ENCODE results near the gene FKRP.
A peak's percentile ranks its signal among the peaks of the same experiment; 100 is the strongest.

FKRP gene

DNA sequence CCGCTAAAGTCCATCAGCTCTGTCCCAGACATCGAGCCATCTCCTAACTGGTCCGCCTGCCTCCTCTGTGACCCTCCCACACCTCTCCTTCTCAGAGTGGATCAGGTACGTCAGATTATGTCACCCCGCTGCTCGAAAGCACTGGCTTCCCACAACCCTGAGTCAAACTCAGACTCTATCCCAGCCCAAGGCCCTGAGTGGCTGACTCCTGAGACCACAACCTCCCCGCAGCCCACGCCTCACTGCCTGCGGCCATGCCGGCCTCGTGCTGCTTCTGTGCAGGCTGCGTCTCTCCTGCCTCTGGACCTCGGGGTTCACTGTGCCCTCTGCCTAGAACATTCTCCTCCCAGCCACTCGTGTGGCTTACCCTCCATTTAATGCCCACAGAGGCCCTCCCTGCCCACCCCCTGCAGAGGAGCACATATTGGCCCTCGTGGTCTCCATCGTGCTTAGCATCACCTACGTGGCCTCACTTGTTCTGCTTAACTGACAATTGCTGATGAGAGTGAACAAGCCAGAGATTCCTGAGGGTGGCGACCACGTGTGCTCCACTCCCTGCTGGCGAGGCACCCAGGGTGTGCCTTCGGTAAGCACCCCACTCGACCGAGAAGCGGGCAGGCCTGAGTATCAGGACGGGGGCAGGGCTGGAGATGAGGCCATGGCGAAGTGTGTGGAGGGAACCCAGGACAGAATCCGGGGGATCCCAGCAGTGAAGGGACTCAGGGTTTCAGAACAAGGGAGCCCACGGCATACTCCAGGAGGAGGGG lies 13.5 kb upstream of the FKRP start:
- no peak for DNase-seq

DNA sequence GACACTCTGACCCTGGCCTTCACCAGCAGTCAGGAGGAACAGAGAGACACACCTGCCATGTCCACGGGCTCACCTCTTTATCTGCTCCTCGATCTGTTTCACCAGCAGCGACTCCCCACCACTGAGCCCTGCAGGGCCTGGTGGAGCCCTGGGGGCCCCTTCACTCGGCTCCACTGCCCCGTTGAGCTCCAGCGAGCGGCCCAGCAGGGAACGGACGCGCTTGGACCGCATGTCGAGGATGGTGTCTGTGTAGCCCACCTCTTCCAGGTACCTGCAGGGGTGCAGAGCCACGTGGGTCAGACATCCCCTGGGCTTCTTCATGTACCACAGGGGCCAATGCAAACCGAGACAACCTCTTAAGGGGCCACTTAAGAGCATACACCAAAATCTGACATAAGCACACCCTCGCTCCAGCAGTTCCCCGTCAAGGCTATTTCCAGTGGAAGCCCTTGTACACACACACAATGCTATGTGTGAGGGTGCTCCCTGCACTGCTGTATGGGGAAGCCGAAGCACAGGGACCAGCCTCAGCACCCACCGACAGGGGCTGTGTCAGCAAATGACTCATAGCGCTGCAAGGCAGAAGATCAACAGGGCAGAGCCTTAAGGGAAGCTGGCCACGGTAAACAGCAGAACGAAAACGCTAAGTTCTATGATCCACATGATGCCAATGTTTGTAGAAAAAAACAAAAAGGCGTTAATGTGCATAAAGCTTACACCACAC lies 12.7 kb upstream of the FKRP start:
- no peak for DNase-seq

DNA sequence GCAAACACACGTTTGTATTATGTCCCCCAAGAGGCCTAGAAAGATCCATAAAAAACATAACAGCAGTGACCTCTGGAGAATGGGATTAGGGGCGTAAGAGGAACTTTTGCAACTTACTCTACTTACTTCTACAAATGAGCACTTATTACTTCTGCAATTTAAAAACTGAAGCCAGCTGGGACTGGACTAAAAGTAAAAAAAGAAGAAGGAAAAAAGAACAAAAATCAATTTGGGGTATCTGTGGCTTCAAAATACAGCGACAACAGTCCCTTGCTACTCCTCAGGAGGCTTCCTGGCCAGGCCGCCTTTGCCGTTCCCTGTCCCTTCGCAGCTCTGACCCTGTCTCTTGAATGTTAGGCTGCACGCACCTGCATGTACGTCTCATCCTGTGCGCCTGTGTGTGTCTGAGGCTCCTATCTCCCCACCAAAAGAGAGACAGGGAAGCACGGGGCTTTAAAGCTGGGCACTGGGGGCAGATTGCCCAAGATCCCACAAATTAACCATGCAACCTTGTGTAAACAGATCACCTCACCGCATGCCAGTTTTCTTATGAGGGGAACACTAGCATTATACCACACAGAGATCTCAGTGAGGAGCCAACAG lies 12.1 kb upstream of the FKRP start:
- DNase-seq, result no peak

DNA sequence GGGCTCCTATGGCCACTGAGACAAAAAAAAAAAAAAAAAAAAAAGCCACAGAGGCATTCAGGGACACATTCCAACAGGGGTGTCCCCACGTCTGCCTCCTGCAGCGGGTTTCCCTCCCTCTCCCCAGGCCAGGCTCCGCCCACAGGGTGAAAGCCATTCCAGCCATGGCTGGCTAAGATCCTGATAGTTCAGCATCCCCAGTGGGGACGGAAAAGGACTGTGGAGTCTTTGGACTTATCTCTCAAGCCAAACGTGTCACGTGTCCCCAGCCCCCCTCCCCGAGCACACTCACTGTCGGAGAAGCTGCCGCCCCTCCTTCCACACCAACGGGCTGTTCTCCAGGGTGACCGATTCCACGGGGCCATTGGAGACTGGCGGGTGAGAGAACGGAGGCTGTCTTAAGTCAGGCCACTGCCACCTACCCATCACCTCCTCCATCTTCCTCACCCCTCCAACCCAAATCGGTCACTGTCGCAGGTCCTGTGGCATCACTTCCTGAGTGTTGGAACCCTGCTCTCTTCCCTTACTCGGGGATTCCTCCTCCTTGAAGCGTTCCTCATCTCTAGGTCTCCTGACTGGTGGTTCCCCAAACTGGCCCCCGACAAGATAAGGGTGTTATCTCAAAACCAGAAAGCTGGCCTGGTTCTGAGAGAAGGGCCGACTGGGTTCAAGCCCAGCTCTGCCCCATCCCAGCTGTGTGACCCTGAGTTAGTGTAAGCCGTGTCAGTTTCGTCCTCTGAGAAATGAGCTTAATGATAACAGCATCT lies 9.1 kb upstream of the FKRP start:
- DNase-seq, result no peak

DNA sequence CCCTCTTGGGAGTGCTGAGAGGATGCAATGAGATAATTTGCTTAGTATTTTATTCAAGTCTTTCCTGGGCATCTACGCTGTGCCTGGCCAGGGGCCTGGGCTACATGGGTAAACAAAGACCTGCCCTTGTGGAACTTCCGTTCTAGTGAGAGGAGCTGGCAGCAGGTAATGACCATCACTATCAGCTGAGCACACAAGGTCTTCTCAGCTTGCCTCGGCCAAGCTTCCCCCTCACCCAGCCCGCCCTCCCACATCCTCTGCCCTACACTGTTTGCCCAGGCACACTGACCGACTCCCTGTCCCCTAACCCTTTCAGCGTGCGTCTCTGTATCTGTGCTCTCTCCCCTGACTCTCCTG lies 8.6 kb upstream of the FKRP start:
- DNase-seq, result no peak

DNA sequence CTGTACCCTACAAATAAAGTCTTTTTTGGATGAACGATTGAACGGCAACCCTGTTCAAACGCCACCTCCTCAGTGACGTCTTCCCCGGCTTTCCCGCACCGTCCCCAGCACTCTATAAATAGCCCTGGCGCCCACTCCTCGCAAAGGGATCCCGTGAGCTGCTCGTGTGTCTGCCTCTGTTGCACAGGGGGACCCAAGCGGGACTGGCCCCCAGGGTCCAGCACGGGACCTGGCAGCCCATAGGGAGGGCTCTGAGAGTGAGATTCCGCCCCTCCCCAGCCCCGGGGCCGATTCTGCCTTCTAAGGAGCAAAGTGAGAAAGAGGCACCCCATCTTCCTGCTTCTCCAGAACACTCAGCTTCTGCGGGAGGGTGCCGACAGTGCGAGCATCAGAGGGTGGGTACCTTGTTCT lies 8.1 kb upstream of the FKRP start:
- DNase-seq, result no peak

DNA sequence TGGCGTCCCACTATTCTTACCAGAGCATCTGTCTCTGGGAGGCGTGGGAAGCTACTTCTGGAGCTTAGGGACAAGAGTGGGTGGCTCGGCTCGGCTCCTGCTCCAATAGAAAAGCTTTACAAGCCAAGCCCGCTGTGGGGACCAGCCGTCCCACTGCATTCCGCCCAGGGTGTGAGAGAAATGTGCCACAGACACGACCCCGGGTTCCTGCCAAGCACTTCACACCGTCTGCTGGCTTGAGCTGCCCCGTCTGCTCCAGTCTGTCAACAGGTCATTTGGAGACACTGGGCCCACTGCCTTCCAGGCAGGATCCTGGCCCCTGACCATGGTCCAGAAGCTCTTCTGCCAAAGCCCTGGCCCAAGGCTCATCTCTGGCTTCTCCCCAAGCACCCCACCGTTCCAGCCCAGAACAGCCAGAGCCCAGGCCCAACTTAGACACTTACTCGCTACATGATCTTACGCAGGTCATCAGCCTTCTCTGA lies 6.5 kb upstream of the FKRP start:
- DNase-seq, result no peak

DNA sequence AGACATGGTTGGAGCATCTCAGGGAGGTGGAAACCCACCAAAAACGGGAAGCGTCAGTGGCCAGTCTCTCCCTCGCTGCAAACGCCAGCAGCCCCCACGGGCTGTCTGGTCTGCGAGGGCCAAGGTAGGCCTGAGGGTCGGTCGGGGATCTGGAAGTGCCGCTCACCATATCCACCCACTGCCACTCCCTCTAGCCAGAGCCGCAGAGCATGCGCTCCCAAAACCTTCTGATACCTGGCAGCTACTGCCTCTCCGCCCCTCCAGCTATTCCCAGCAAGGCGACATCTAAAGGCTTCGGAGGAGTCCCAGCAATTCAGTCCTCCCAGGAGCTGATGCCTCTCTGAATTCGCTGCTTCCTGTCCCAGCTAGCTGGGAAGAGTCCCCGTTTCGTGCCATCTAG lies 4.4 kb upstream of the FKRP start:
- no peak for DNase-seq

DNA sequence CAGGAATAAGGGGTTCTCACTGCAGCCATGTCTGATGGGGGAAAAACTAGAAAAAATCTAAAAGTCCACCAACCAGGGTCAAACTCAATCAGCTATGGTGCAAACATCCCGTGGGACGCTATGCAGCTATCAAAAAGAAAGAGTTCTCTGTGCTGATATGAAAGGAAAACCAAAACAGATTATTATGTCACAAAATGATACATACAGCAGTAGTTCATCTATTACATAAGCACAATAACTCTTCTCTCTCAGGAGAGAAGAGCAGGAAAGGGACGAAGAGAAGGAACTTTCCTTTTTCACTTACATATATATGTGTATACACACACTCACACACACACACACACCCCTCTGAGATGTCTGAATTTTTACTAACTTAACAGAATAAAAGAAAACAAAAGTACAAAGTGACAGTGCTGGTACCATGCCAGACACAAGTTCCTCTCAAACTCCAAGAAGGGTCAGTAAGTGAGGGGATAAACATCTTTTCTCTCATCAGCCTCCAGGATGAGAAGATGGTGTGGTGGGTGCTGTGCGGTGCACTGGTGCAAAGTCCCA lies 2.9 kb upstream of the FKRP start:
- no peak for DNase-seq

DNA sequence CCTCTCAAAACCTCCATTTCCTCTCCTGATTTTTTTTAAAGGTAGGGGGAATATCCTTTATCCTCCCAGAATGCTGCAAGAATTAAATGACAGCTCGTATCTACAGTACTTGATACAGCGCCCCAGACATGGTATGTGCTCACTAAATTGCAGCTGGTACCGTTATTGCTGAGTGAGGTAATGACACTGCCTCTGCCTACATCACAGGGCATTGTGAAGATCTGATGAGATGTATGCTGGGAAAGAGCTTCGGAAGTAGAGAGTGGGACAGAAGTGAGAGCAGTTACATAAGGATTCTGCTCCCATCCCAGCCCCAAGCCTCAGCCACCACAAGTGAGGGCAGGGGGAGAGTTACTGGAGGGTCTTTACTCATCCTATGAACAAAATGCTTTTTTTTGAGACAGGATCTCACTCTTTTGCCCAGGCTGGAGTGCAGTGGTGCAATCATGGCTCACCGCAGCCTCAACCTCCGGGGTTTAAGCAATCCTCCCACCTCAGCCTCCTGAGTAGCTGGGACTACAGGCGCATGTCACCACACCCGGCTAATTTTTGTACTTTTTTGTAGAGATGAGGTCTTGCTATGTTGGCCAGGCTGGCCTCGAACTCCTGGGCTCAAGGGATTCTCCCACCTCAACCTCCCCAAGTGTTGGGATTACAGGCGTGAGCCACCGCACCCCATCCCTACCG lies 1.7 kb upstream of the FKRP start:
- DNase-seq, result no peak

DNA sequence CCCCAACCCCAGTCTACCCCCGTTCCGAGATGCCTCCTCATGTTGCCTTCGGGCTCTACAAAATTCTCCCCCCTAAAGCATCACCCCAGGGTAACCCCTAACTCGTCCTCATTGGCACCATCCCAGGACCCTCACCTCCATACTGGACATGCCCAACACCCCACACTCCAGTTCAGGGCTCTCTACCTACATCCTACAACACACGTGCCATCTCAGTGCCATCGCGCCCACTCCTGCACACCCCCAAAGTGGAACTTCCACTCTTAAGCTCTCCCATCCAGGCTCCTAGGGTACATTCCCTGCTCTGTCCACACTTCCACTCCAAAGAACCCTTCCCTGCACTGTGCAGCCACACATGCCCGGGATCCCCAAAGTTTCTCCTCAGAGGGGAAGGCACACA lies 827 bp upstream of the FKRP start:
- DNase-seq, result no peak

DNA sequence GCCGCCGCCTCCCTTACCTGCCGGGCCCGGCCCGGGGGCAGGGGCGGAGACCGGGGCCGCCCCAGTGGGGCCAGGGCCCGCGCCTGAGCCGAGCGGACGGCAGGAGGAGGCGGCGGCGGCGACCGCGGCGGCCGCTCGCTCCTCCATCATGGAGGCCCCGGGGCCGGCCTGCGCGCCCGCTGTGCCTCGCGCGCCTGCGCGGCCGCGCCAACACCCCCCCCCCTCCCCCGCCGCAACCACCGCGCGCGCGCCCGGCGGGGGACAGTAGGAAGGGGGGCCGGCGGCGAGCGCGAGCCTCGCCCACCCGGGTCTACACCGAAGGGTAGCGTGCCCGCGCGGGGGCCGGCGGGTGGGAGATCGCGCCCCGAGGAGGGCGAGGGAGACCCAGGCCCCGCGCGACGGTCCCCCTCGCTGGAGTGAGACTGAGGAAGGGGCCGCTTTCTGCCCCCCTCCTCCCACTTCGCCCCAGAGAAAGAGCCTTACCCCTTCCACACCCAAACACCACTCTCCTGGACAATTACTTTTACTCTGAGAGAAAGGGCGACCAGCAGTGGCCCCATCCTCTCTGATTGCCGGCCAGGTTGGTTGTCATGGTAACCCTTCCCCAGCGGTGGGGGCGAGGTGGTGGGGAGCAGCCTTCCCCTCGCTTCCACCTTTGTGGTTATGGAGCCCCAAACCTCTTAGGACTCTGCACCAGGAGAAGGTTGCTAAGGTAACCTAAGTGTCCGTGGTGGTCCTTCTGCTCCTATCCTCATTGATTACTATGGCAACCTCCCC lies 612 bp downstream of the FKRP start, which contains the start of gene STRN4:
STRN4 (minus strand) TSS at position 170 of the 777 bp plus-strand sequence; CDS start at position 150, 20 bp downstream.
- DNase-seq, result peak; percentile 60 to 65

DNA sequence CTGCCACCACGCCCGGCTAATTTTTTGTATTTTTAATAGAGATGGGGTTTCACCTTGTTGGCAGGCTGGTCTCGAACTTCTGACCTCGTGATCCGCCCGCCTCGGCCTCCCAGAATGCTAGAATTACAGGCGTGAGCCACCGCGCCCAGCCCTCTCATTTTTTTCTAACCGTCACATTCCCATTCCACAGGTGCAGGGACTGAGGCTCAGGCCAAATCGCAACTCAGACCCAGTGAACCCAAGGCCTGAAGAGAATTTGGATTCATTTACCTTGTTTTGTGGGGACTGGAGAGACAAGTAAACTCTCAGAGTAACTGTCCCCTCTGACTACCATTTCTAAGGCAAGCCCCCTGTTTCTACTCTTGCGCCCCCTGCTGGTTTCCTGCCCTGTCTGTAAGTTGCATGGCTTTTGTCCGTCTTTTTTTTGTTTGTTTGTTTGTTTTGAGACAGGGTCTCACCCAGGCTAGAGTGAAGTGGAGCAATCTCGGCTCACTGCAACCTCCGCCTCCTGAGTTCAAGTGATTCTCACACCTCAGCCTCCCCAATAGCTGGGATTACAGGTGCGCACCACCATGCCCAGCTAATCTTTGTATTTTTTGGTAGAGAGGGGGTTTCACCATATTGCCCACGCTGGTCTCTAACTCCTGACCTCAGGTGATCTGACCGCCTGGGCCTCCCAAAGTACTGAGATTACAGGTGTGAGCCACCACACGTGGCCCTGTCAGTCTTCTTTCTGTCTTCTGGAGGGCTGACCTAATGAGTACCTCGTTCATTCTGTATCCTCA lies 2.7 kb downstream of the FKRP start:
- peak; percentile 87 to 88 for DNase-seq

DNA sequence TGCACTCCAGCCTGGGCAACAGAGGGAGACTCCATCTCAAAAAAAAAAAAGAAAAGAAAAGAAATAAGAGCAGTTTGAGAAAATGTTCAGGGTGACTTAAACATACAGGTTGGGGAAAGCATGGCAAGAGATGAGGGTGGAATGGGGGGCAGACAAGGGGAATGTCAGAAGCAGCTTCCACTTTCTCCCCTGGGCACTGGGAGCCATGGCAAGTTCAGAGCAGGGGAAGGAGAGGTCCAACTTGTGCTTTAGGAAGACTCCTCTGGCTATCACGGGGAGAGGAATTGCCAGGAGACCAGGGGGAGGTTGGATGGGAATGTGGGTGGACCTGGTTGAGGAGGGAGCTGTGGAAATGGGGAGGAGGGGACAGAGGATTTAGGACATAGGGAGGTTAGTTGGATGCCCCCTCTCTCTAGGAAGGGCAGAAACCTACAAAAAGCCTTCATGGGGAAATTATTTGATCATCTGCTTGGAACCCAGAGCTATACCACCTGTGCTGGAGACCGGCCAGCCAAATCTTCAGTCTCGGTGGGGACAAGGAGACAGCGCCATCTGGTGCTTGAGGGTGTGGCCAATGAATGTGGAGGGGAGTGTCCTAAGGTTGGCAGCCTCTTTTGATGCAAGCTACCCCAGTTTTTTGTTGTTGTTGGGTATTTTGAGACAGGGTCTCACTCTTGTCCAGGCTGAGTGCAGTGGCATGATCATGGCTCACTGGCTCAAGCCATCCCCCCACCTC lies 7.7 kb downstream of the FKRP start:
- DNase-seq, result peak; percentile 70 to 73

DNA sequence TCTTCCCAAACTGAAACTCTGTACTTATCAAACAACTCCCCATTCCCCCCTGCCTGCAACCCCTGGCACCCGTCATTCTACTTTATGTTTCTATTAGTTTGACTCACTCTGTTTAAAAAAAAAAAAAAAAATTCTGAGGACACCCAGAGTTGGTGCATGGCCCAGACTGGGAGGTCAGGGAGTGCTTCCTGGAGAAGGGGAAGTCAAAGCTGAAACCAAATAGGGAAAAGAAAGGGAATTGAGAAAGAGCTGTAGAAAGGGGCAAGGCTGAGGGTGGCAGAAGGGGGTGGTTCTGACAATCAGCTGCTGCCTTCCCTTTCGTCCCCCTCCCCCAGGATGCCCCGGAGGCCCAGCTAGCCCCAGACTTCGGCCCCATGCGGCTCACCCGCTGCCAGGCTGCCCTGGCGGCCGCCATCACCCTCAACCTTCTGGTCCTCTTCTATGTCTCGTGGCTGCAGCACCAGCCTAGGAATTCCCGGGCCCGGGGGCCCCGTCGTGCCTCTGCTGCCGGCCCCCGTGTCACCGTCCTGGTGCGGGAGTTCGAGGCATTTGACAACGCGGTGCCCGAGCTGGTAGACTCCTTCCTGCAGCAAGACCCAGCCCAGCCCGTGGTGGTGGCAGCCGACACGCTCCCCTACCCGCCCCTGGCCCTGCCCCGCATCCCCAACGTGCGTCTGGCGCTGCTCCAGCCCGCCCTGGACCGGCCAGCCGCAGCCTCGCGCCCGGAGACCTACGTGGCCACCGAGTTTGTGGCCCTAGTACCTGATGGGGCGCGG lies 9.4 kb downstream of the FKRP start:
- no peak for DNase-seq

DNA sequence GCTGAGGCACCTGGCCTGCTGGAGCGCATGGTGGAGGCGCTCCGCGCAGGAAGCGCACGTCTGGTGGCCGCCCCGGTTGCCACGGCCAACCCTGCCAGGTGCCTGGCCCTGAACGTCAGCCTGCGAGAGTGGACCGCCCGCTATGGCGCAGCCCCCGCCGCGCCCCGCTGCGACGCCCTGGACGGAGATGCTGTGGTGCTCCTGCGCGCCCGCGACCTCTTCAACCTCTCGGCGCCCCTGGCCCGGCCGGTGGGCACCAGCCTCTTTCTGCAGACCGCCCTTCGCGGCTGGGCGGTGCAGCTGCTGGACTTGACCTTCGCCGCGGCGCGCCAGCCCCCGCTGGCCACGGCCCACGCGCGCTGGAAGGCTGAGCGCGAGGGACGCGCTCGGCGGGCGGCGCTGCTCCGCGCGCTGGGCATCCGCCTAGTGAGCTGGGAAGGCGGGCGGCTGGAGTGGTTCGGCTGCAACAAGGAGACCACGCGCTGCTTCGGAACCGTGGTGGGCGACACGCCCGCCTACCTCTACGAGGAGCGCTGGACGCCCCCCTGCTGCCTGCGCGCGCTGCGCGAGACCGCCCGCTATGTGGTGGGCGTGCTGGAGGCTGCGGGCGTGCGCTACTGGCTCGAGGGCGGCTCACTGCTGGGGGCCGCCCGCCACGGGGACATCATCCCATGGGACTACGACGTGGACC lies 10.1 kb downstream of the FKRP start:
- no peak for DNase-seq

DNA sequence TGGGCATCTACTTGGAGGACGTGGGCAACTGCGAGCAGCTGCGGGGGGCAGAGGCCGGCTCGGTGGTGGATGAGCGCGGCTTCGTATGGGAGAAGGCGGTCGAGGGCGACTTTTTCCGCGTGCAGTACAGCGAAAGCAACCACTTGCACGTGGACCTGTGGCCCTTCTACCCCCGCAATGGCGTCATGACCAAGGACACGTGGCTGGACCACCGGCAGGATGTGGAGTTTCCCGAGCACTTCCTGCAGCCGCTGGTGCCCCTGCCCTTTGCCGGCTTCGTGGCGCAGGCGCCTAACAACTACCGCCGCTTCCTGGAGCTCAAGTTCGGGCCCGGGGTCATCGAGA lies 10.7 kb downstream of the FKRP start:
- DNase-seq, result no peak

DNA sequence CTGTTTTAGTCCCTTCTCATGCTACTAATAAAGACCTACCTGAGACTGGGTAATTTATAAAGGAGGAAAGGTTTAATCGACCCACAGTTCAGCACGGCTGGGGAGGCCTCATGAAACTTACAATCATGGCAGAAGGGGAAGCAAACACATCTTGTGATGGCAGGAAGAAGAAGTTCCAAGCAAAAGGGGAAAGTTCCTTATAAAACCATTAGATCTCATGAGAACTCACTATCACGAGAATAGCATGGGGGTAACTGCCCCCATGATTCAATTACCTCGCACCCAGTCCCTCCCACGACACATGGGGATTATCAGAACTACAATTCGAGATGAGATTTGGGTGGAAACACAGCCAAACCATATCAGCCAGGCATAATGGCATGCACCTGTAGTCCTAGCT lies 13.3 kb downstream of the FKRP start:
- no peak for DNase-seq

Data from stimulated activated CD4-positive, alpha-beta T cell treated with anti-CD3 and anti-CD28 coated beads, Interleukin-2, amount 100 ng/mL, for 24 hours (primary cell).